ENCODE results near the gene AMPD3.

The AMPD3 gene

GRCh38 chr11:10462746-10463300 is 7.8 kb downstream of the AMPD3 start:
- no peak for DNase-seq

DNA sequence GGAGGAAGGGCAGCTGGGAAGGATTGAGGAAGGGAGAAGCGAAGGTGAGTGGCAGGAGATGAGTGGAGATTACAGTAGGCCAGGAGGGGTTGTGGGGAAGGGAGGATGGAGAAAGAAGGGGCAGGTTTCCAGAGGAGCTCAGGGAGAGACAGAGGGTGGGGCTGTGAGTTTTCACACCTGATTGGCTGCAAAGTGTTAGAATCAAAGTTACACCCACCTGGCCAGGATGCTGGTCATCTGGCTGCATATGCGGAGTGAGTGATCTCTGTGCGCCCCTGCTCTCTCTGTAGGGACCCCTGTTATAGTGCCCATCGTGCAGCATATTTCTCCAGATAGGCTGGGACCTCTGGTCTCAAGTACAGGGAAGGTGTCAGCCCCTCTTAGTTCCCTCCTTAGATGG is 18.3 kb downstream of the AMPD3 start:
- no peak for DNase-seq

DNA sequence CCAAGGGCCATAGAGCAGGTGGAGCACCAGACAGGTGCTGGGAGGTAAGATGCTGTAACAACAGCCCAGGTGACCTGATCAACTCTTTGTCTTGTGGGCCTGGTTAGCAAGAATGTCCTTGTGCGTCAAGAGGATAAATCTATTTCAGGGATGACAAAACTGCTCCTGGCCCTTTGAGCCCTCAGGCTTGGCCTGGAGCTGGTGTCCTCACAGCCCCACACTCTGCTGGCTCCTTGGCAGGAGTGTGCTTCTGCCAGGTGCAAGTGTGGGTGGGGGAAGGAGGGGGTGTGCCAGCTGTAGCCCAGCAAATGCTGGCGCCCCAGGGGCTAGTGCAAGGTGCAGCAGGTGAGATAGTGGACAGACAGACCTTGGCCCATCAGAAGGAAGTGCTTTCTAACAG is 19.5 kb downstream of the AMPD3 start:
- DNase-seq = peak; percentile 59

GRCh38 chr11:10476342-10476741 is 21.3 kb downstream of the AMPD3 start:
- no peak for DNase-seq

DNA sequence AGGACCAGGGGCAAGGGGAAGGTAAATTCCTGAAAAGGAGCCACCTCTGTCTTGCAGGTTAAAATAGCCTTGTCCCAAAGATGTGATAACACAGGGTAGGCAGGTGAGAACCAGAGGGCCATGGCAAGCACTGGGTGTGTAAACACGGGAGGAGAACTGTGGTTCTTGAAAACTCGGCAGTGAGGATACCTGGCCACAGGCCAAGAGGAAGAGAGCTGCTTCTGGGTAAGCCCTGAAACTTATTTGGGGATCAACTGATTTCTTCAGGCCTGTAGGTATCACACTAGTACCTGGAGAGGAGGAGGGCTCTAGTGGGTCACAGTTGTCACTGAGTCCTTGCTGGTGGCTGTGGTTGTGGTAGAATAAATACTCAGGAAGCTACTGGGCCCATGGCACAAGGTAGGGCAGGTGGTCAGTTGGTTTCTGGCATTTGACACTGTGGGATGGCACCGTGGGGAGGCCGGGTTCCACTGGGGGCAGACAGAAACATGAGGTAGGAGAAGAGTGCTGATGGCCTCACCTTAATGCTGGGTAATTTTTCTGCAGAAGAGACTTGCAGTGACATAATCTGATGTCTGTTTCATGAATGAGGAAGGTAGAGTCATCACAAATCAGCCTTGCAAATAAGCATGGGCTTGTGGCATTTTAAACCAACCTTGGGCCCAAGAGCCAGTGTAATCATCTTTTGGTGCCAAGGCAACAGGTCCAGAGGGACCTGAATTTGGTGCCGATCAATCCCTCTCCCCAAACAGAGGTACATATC is 22.0 kb downstream of the AMPD3 start:
- DNase-seq = no peak

GRCh38 chr11:10477690-10478046 is 22.6 kb downstream of the AMPD3 start:
- no peak for DNase-seq

GRCh38 chr11:10478066-10478465 is 23.0 kb downstream of the AMPD3 start:
- DNase-seq = no peak

DNA sequence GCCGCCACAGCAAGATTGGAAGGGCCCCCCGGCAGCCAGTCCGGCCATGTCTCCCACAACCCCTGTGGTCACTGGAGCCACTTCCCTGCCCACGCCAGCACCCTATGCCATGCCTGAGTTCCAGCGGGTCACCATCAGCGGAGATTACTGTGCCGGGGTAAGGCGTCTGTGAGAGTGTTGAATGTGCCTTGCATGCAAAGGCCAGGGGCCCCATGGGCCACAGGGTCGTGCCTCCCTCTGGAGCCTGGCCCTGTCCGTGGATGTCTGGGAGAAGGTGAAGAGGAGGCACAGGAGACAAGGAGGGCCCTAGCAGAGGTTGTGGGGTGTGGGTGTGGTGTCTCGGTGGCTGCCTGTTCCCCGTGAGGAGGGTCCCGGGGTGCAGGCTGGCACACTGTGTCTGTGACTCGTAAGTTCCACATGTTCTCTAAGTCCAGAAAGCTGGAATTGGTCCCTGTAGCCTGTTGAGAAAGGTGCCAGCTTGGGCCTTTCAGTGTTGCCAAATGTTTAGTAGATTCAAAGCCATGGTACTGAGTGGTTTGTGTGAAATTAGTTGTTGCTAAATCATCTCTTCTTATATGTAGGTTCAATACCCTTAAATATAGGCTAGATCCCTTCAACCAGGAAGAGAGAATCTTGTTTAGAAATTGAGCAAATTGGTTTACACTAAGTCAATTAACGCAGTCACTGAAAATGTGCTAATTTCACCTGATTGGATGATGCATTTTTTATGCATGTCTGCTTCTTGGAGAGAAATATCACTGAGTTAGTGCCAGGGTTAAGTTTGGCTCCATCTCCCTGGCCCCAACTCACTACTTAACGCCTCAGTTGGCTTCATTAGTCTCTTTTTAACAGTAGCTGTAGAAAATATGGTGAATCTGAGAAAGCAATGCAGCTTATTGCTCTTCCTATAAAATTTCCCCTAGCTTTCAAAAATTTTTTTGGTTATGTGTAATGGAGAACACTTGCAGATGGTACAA is 23.8 kb downstream of the AMPD3 start:
- no peak for DNase-seq

- no peak for DNase-seq
These were observed 25.0 kb downstream of the AMPD3 start for GRCh38 chr11:10480026-10480425.

- no peak for DNase-seq
These were observed 25.7 kb downstream of the AMPD3 start for GRCh38 chr11:10480760-10481159.

GRCh38 chr11:10481560-10482349 is 26.7 kb downstream of the AMPD3 start:
- DNase-seq = no peak

DNA sequence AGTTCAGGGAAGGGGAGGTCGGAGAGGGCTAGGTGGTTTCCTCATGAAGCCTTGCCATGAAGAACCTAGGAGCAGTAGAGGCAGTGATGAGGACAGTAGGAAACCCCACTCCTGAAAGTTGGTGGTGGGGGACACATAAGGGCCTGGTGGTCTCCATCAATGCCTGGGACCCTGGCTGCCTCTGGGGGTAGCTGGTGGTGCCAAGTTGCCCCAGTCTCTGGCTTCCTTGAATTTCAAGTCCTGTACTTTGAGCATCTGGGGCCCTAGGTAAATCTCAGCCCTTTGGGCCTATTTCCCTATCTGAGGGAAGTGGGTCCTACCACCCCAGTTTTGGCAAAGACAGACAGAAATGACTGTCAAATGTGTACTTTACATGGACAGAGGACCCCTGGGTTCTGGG is 28.1 kb downstream of the AMPD3 start:
- DNase-seq = no peak

DNA sequence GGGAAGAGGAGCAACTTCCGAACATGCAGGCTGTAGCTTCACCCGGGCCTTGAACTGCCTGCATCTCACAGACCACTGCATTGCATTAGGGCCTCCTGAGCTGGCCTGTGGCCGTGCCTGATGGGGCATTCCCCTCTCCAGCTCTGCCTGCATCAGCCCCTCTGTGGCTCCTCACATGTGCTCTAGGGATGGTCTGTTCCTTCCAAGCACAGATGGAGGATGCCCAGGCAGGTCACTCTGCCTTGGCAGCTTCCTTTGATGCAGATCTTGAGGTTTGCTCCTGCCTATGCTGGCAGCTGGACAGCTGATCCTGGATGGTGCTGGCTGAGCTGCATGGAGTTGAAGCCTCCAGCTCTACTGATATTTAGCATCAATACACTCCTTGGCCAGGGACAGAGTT is 28.5 kb downstream of the AMPD3 start:
- DNase-seq = no peak

- no peak for DNase-seq
These were observed 29.6 kb downstream of the AMPD3 start for GRCh38 chr11:10484461-10485180.

DNA sequence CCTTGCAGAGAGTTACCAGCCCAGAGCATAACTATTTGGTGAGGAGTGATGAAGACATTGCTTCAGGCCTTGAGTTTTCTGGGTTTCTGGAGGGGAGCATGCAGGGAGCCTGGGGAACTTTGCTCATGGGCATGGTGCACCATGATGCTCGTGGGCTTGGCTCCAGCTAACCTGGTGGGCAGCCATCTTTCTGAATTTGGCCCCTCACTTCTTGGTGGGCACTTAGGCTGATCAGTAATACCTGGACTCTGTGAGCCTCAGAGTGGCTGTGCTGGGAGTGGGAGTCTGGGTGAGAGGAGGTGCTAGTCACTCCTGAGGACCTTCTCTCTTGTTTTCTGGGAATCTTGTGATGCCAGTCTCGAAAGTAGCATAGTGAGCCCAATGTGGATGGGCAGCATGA is 30.6 kb downstream of the AMPD3 start:
- no peak for DNase-seq

GRCh38 chr11:10486161-10486840 is 31.2 kb downstream of the AMPD3 start:
- no peak for DNase-seq

- DNase-seq = no peak
These were observed 32.1 kb downstream of the AMPD3 start for GRCh38 chr11:10487002-10487647.

GRCh38 chr11:10488121-10488933 is 33.3 kb downstream of the AMPD3 start:
- DNase-seq = no peak

- no peak for DNase-seq
These were observed 34.0 kb downstream of the AMPD3 start for GRCh38 chr11:10488934-10489691.

DNA sequence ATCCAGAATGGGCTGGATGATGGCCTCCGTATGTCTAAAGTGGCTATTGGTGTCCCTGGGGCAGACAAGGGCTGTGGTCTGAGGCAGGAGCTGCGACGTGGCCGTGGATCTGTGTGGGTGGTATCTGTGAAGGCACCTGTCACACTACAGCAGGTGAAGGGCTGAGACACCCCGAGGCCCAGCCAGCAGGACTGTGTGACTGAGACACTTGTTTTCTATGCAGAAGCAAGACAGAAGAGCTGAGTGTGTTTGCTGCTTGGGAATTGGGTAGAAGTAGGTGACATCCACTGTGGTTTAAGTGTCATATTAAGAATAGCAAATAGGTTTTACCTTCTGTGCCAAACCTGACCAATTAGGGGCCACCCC is 35.0 kb downstream of the AMPD3 start:
- DNase-seq = no peak
